ENCODE results near the gene CCDC70. TPM values are rescaled to one million over a fixed set of nuclear protein-coding genes. Genes with fewer than 3 reads are reported as not detected.
A peak's percentile ranks its signal among the peaks of the same experiment; 100 is the strongest.

The CCDC70 gene
- total RNA-seq, result not detected

- ATAC-seq (ENCODE audit: low FRiP score in 2 of 2) (no peak), DNase-seq (no peak)
- no peaks in the 10 kb centered on the region for H3K4me1 ChIP-seq
- WGBS, 2 donors, result 87 to 90% methylated on average over 4 to 5 of the region's 5 CpGs
- no peak within 1 kb of the TSS for H3K4me3 ChIP-seq
- H3K27me3 ChIP-seq, result no peaks in the 10 kb centered on the region
- H3K27ac ChIP-seq, result no peak within 1 kb of the TSS
- H3K36me3 ChIP-seq, result no peaks in the 10 kb centered on the region
- no peaks in the 10 kb centered on the region for H3K9me3 ChIP-seq
- TF ChIP-seq EP300 (IDR thresholded peaks at IDR 0.05) (no peak), CTCF (IDR thresholded peaks at IDR 0.05) (no peak), POLR2A (IDR thresholded peaks at IDR 0.05) (no peak), POLR2AphosphoS5 (IDR thresholded peaks at IDR 0.05) (no peak)
Measured at GRCh38 chr13:51861723-51862300, at the start of gene CCDC70. CCDC70 (plus strand) TSS chr13:51861969; CDS start chr13:51865412, 3,443 bp downstream.

- no peak for ATAC-seq (ENCODE audit: low FRiP score in 2 of 2)
- peaks cover 4 to 14% (median 6%) of the 10 kb centered on the region in 4 donors for H3K4me1 ChIP-seq
- no peaks in the 10 kb centered on the region for H3K36me3 ChIP-seq
- H3K27me3 ChIP-seq, result no peaks in the 10 kb centered on the region
- no peak overlapping the region for H3K27ac ChIP-seq
- no peaks in the 10 kb centered on the region for H3K9me3 ChIP-seq
- 100% methylated on average over 2 of the region's 2 CpGs for WGBS, 2 donors
- DNase-seq, result no peak
- no peak overlapping the region for H3K4me3 ChIP-seq
- TF ChIP-seq EP300 (IDR thresholded peaks at IDR 0.05), result no peak
- no peak for TF ChIP-seq CTCF (IDR thresholded peaks at IDR 0.05)
- no peak for TF ChIP-seq POLR2A (IDR thresholded peaks at IDR 0.05)
- no peak for TF ChIP-seq POLR2AphosphoS5 (IDR thresholded peaks at IDR 0.05)
Measured at GRCh38 chr13:51814071-51814470, 47.7 kb upstream of the CCDC70 start.

- Histone ChIP-seq H3K27ac (peak overlapping the region in 2 of 4 donors; percentile 16 to 50), H3K27me3 (no peaks in the 10 kb centered on the region), H3K9me3 (no peaks in the 10 kb centered on the region), H3K4me3 (peak overlapping the region in 3 of 4 donors; percentile 10 to 22 (median 21)), H3K4me1 (peaks cover 4 to 14% (median 9%) of the 10 kb centered on the region in 4 donors), H3K36me3 (no peaks in the 10 kb centered on the region)
- 25 to 26% methylated on average over 13 of the region's 13 CpGs for WGBS, 2 donors
- TF ChIP-seq EP300 (IDR thresholded peaks at IDR 0.05) (no peak), POLR2AphosphoS5 (IDR thresholded peaks at IDR 0.05) (no peak), POLR2A (IDR thresholded peaks at IDR 0.05) (no peak), CTCF (IDR thresholded peaks at IDR 0.05) (peak; percentile 69 to 85 (median 82))
- peak; percentile 74 to 82 for ATAC-seq (ENCODE audit: low FRiP score in 2 of 2)
- DNase-seq, result peak in 1 of 2 donors; percentile 62
Measured at GRCh38 chr13:51814825-51815650, 46.7 kb upstream of the CCDC70 start.

- ATAC-seq (ENCODE audit: low FRiP score in 2 of 2), result no peak
- H3K27me3 ChIP-seq, result no peaks in the 10 kb centered on the region
- peaks cover 4 to 14% (median 9%) of the 10 kb centered on the region in 4 donors for H3K4me1 ChIP-seq
- H3K4me3 ChIP-seq, result peak overlapping the region in 2 of 4 donors; percentile 21 to 22
- 69 to 72% methylated on average over 9 to 11 of the region's 11 CpGs for WGBS, 2 donors
- TF ChIP-seq CTCF (IDR thresholded peaks at IDR 0.05), result no peak
- TF ChIP-seq EP300 (IDR thresholded peaks at IDR 0.05), result no peak
- TF ChIP-seq POLR2A (IDR thresholded peaks at IDR 0.05), result no peak
- no peak for TF ChIP-seq POLR2AphosphoS5 (IDR thresholded peaks at IDR 0.05)
- H3K36me3 ChIP-seq, result no peaks in the 10 kb centered on the region
- no peaks in the 10 kb centered on the region for H3K9me3 ChIP-seq
- DNase-seq, result peak in 1 of 2 donors; percentile 62
- no peak overlapping the region for H3K27ac ChIP-seq
Measured at GRCh38 chr13:51815848-51816247, 45.9 kb upstream of the CCDC70 start.
